TTC549 (cell line): Measurements from ENCODE around the gene WNK2.

ENCODE experiments used
- FAIRE-seq: peaks from 2 replicates; lab custom pipeline; 2012; peaks lifted over from hg19 to GRCh38; lab: Jason Lieb, UNC

WNK2 gene

GRCh38 chr9:93218671-93219420, 34.9 kb downstream of the WNK2 start:
- no peak for FAIRE-seq

GRCh38 chr9:93219692-93220091, 35.8 kb downstream of the WNK2 start:
- no peak for FAIRE-seq

- no peak for FAIRE-seq
Measured at GRCh38 chr9:93220627-93221026, 36.7 kb downstream of the WNK2 start.

- no peak for FAIRE-seq
Measured at GRCh38 chr9:93221044-93221443, 37.1 kb downstream of the WNK2 start.

GRCh38 chr9:93222890-93223259, 38.9 kb downstream of the WNK2 start:
- no peak for FAIRE-seq

- no peak for FAIRE-seq
Measured at GRCh38 chr9:93223260-93224180, 39.6 kb downstream of the WNK2 start.

- FAIRE-seq, result no peak
Measured at GRCh38 chr9:93224591-93224990, 40.7 kb downstream of the WNK2 start.

GRCh38 chr9:93225417-93225816, 41.5 kb downstream of the WNK2 start:
- FAIRE-seq, result no peak

GRCh38 chr9:93225892-93226291, 42.0 kb downstream of the WNK2 start:
- no peak for FAIRE-seq

- FAIRE-seq, result no peak
Measured at GRCh38 chr9:93226819-93227218, 42.9 kb downstream of the WNK2 start.

- no peak for FAIRE-seq
Measured at GRCh38 chr9:93228030-93228429, 44.1 kb downstream of the WNK2 start.

- no peak for FAIRE-seq
Measured at GRCh38 chr9:93228453-93228852, 44.5 kb downstream of the WNK2 start.

GRCh38 chr9:93229636-93230035, 45.7 kb downstream of the WNK2 start:
- FAIRE-seq, result no peak

- no peak for FAIRE-seq
Measured at GRCh38 chr9:93230185-93230584, 46.2 kb downstream of the WNK2 start.

GRCh38 chr9:93230601-93231000, 46.7 kb downstream of the WNK2 start:
- FAIRE-seq, result no peak

GRCh38 chr9:93231121-93231694, 47.3 kb downstream of the WNK2 start:
- no peak for FAIRE-seq

GRCh38 chr9:93231716-93232115, 47.8 kb downstream of the WNK2 start:
- no peak for FAIRE-seq

GRCh38 chr9:93232388-93232960, 48.5 kb downstream of the WNK2 start:
- no peak for FAIRE-seq

GRCh38 chr9:93233033-93233432, 49.1 kb downstream of the WNK2 start:
- FAIRE-seq, result no peak

GRCh38 chr9:93234600-93234999, 50.7 kb downstream of the WNK2 start:
- FAIRE-seq, result no peak

GRCh38 chr9:93235300-93235960, 51.5 kb downstream of the WNK2 start:
- FAIRE-seq, result no peak

- no peak for FAIRE-seq
Measured at GRCh38 chr9:93236541-93237206, 52.7 kb downstream of the WNK2 start.
